HG03097 (cell line): Measurements from ENCODE around the gene PCMTD2.

Experiments
- ATAC-seq: cut with Tn5 transposase; IDR thresholded peaks from one replicate; pipeline ENCODE4 v1.9.1; 2021; ENCODE audit not compliant: unreplicated experiment, low FRiP score

PCMTD2 gene

DNA sequence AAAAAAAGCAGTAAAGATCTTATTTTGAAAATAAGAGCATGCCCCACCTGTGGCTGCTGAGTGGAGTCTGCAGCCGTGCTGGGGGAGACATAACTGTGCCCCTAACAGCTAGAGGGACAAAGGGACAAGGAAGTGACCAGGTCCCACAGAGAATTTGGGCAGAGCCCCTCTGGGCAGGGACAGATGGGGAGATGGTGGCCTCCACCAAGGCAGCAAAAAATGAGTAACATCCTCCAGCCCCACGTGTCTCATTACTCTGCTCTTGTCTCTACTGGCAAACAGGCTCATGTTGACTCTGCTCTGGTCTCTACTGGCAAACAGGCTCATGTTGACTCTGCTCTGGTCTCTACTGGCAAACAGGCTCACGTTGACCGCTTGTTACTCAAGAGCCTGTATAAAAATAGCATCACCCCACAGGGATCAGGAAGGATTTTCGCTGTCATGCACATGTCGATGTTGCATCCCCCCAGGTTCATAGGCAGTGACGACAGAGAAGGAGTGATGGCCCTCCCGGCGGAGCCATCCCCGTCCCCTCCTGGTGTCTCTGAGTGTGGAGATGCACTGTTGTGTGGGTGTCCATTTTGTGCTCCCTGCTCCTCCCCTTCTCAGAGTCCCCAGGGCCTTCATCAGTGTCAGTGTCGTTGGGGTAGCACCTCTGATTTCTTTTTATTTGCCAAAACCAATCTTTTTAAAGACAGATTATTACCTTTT is 17.3 kb upstream of the PCMTD2 start:
- ATAC-seq = no peak

DNA sequence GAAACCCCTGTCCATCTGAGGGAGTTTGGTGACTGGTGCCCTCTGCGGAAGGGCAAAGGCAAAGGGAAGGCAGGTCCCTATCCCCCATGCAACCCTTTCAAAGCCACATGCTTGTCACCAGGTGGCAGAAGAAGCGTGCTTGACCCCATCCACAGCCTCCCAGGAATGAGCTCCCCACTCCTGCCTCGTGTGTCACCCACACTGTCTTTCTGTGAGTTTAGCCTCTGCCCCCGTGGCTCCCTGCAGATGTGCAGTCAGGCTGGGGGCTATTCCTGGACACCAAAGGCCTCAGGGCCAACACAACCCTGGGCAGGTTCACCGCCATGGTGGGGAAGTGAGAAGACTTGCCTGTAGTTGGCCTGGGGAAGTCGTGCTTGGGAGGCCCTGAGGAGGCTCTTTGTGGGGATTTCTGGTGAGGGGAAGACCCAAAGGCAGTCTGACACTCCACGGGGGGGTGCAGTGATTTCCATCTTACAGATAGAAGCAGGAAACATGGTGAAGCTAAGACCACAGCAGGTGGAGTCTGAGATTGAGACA is 16.6 kb upstream of the PCMTD2 start:
- ATAC-seq = no peak

DNA sequence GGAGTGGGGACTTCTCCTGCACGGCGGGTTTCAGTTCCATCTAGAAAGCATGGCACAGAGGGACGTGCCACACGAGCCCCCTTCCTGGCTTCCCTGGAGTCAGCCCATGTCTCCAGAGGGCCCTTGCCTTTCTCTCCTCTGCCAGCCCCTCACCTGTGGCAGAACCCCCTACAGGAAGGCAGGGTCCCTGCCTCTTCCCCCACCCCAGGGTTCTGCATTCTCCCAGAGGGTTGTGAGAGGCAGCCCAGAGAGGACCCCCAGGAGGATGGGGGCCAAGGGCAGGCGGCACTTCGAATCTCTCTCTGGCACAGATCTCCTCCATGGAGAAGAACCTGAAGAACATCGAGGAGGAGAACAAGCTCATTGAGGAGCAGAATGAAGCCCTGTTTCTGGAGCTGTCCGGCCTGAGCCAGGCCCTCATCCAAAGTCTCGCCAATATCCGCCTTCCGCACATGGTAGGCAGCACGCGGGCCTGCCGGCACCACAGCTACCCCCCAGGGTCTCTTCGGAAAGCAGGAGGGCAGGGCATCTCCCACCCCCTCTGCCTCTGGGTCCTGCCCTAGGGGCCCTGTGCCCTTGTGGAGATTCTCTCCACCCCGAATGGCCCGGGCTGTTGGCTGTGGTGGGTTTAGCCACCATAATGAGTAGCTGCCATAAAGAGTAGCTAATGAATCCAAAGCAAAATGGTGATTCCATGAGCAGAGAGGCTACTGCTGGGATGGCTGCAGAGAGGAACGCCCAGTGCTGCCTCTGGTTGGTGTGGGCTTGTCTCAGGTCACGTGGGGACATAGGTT is 15.9 kb upstream of the PCMTD2 start:
- ATAC-seq = no peak

DNA sequence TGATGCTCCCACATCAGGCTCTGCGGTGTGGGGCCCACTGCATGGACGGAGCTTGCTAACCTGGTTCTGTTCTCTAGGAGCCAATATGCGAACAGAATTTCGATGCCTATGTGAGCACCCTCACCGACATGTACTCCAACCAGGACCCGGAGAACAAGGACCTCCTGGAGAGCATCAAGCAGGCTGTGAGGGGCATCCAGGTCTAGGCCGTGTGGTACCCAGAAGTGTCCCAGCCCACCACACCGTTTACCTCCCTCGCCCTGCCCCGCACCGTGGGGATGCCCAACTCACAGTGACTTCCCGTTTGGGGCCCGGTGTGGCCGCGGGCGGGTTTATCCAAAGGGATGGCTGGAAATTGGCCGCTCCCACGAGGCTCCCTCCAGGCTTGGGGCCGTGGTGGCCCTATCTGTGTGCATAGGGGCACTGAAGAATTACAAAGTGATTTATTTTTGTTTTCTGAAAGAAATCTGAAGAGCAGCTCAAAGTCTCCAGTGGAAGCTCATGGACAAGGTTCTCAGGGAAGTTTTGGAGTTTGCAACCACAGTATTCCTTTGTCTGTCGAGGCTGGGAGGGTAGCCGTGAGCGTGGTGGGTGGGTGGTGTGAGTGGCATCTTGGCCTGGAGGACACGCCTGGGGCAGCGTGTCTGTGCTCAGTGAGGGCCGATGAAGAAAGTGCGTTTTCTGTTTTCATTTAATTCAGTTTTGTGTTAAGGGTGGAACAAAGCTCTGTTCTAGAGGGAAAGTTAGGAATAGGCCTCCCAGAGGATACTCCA is 15.1 kb upstream of the PCMTD2 start:
- no peak for ATAC-seq

DNA sequence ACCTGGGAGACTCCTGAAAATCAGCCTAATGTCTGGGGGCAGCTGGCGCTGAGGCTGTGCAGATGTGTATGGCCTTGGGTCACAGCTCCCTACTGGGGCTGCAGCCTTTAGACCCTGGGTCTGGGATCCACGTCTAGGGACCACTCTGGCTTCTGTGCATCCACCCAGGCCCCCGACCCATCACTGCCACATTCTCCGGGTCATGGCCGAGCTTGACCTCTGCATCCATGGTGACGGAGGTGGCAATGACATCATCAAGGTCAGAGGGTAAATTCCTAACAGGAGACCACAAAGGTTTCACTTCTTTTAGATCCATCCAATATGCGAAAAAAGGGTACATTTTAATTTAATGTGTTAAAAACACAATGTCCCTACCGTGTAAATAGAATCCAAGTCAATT is 14.5 kb upstream of the PCMTD2 start:
- no peak for ATAC-seq

DNA sequence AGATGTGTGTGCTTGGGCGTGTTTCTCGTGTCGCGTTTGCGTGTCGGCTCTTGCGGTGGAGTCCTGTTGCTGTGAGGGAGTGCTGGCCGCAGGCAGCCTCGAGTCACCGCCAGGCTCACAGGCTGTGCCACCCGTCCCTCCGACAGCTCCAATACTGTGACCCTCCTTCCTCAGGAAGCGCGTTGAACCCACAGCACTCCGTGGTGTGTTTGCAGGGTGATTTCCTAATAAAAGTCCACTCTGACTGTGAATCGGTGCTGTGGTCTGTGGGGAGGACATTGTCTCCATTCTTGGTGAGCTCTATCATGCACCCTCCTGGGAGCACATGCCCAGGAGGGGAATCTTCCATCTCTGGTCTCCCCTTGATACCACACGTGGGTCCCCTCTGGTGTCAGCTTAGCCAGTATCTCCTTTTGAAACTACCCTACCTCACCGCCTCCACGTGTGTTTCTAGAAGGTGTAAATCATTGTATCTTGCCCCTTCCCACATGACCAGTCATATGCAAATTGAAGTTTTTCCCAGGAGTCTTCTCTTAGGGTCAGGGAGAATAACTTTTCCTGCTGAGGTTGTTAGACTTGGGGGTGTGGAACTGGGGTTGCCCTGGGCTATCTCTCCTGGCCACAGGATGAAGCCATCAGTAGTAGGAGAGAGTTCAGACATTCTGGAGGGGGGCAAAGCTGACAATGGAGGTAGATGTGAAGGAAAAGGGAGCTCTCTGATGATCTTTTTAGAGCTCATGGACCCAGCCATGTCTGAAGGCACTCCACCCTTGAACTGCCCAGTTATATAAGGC is 13.3 kb upstream of the PCMTD2 start:
- no peak for ATAC-seq

DNA sequence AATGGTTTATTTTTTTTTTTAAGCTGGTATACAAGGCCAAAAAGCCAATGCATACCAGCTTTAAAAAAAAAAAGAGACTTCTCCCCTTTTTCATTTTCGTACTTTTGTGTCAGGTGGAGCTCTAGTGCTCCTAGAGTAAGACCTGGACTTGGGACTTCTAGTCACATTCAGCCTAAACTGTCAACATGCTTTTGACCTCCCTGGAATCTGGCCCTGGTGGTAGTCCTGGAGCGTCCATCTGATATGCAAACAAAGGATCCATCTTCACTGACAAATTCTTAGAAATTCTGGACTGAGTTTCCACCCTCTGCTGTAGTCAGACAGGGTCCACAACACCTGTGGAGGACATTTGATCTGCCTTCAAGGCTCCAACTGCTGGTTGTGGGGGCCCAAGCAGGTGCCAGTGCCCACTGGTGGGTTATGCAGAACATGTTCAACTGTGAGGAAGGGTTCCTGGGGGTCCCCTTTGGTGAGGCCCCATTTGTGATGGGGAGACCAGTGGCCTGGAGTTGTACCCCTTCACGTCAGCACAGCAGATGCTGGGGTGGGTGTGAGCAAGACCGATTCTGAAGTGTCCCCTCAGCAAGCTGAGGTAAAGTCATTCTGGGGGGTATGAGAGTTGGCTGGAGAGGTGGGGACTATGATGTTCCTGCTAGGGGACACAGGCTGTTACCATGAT is 12.6 kb upstream of the PCMTD2 start:
- ATAC-seq = no peak

DNA sequence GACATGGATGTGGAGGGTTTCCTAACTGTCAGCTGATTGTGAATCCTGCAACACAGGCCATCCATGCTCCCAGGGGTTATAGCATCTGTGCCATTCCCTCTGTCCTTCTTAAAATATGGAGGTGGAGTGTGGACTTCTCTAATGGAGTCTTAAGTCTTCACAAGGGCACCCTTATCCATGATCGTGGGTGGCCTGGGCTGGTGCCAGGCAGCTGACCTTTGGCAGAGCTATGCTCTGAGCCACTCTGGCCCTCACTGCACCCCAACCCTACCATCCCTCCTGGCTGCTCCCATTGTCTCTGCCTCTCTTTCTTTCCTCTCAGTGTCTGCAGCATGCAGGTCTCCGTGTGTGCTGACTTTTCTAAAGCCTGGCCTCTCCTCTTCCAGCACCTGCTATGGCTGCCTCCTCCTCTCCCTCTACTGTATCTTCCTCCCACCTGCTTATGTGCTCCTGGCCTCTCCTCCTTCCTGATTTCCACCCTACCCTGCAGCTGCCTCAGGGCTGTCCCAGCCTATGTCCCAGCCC is 11.2 kb upstream of the PCMTD2 start:
- ATAC-seq = no peak

DNA sequence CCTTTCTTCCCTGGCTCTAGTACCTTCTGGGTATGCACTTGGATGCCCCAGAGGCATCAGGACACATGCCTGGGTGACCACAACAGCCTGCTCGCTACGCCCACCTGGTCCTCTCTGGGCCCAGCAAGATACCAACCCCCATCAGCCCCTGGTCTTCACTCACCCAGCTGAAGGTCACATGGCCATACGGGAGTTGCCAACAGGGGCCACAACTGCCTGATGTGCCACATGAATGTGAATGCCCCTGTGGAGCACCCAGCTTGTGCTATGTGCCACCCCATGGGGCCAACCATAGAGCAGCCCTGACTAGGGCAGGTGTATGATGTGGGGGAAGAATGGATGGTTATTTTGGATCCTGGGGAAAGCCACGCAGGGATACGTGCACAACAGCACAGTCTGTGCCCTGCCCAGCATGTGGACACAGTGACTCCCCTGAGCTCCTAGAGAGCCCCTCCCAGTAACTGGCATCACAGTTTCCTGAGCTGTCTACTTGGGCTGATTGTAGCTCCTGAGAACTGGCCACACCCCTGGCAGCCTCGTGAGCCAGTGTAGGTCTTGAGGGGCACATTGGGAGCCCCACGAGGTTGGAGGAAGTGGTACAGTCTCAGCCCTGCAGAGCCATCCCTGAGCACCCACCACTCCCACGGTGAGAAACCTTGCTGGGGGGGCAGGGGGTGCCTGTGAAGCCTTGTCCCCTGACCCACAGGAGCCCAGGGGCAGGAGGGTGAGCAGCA is 10.5 kb upstream of the PCMTD2 start:
- ATAC-seq = no peak

DNA sequence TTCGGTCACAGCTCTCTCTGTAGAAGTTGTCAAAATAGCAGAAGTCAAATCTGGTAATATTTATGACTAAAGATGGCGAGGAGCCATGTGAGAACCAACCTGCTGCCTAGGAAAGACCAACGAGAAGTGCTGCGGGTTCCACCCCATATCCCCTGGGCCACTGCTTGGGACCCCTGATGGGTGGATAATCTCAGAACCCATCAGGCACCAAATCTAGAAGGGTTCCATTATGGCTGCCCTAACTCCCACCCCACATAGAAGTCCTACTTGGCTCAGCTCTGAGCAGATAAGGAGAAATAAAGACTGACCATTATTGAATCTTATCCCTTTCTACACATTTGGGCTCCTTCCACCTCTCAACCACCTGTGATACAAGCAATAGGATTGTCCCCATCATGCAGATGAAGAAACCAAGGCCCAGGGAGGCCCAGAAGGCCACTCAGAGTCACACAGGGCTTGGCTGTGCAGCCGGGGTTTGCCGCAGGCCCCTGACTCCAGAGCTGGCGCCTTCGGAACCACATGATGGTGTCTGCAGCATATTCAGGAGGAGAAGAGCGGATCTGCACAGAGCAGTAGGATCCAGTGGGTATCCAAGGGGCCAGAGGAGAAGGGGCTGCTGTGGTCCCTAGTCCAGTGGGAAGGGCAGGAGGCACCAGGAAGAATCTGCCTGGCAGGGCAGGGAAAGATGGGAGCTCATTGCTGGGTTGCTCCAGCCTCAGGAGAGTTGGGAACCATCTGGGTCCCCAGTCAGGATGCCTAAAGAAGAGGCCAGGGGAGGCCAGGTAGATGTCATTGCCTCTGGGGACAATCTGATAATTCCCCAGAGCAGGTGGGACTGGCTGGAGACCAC is 9.6 kb upstream of the PCMTD2 start:
- ATAC-seq = no peak

DNA sequence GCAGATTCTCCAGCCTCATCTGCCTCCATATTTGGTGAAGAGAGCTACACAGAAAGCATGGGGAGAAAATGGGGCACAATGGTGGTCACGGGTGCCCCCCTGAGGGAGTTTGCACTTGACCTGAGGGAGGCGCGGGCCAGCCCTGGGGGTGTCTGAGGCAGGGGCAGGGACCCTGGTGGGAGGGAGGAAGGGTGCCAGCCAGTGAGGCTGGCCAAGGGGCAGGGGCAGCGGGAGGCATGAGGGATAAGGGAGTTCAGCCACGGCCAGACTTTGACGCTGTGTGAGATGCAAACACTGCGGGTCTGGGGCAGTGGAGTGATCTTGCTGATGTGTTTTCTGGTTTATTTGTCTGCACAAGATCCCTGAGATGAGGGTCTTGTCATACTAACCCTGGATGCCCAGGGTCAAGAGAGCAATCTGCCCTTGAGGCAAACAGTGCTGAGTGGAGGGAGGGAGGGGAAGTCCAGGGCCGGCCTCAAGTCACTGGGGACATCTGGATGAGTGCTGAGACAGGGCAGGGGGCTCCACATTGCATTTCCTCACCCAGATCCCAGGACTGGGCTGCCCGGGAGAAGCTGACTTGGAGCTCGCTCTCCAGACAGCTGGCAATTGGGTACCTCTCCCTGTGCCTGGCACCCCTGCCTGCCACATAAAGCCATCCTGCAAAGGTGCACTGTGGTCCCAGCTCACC is 8.8 kb upstream of the PCMTD2 start:
- no peak for ATAC-seq

DNA sequence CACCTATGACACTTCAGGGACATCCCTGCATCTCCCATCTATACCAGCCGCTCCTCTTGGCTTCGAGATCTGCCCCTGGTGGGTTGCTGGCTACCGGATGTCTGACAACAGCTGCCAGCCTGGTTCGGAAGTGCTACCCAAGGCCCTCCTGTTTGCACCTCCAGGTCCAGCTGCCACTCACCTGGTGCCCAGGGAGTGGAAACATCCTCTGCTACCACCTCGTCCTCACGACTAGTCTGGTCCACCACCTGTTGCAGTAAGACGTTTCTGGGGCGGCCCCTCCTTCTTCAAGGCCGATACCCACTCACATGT is 8.3 kb upstream of the PCMTD2 start:
- no peak for ATAC-seq

DNA sequence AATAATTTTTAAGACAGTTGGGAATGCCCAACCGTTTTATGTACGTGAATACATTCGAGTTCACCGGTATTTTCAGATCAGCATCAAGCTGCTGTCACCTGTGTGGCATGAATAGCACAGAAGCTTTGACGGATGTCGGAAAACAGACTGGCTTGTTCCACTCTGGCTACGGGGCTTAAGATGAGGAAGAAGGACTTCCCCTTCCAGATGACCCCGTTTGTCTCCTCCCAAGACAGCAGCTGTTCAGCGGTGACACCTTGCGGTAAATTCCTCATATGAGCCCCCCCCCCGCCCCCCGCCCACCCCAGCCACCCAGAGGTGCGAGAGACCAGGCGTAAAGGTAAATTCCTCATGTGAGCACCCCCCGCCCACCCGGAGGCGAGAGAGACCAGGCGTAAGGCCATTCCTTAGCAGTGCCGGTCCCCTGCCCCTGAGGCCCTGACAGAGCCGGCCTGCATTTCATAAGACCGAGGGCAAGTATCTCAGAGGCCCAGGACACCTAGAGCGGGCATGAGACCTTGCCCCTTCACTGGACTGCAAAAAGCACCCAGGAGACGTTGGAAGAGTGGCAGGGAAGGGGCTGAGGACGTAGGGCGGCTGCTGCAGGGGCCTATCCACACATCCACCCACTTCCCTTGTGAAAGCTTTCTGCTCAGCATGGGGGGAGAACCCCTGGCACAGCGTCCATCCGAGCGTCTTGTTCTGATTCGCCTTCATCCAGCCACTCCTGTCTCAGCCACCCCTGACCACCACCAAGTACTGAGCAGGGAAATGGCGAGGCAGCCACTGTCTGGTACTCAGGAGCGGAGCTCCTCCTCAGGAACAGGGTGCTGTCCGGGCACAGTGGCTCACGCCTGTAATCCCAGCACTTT is 7.3 kb upstream of the PCMTD2 start:
- ATAC-seq = no peak

DNA sequence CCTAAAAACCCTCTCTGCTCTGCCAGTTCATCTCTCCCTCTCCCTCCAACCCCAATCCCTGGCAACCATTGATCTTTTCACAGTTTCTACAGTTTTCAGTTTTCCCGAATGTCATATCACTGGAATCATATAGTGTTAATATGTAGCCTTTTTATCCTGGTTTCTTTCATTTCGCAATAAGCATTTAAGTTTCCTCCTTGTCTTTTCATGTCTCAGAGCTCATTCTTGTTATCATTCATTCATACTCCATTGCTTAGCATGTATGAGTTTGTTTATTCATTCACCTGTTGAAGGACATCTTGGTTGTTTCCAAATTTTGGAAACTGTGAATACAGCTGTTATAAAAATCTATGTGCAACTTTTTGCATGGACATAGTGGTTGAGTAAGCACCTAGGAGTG is 5.5 kb upstream of the PCMTD2 start:
- no peak for ATAC-seq

DNA sequence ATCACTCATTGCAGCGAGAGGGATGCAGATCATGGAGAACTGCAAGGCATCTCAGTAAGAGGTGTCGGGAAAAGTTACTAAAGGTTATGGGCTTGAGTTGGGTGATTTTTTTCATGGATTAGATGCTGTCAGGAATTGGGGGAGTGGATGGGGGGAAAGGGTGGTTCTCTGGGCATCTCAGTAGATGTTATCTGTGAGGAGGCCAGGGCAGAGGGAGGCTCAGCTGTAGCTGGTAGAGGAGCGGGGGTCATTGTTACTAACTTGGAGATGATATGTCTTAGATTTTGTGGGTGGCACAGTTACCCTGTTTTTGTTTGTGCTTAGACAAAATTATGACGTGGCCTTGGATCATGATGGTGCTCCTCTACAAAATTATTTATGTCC is 2.6 kb upstream of the PCMTD2 start:
- ATAC-seq = no peak

DNA sequence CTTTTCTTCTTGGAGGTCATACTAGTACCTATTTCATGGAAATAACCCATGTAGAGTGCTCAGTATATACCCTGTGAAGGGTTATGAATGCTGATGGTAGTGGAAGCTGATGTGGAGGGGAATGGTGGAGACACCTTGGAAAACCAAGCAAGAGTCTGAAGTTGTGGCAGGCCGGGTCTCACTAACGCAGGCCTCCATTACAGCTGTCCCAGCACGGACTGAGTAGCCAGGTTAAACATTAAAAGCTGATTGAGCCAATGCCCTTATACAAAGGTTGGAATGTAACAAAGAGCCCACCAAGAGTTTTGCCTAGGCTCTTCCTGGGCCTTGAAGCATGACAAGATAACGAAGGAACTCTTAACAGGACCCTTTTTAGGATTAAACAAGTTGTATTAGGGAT is 2.1 kb upstream of the PCMTD2 start:
- no peak for ATAC-seq

DNA sequence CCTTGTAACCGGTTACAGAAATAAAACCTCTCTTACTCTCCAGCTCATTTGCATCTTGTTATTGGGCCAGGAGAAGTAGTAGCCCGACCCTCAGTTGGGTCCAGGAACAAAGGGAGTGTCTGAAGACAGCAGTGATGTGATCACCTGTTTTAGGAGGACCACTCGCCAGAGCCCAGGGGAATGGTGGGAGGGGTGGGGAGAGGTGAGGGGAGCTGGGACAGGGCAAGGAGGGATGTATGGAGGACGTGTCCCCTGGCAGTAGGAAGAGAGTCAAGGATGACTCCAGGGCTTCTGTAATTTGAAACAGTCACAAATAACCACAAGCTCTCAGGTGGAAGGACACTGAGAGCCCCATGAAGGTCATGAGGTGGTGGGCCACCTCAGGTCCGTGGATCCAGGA is 1.4 kb upstream of the PCMTD2 start:
- no peak for ATAC-seq
